GM10266 (cell line): ENCODE data around the gene FARP1.
"Not testable (repeated sequence)": the region's sequence is repeated elsewhere in the genome, so short reads cannot be mapped to it uniquely, and the experiment has no call there.

Experiments used
- DNase-seq: peaks from one replicate; pipeline ENCODE4 v3.0.0; 2012; ENCODE audit errors: extremely low spot score
- TF ChIP-seq, protein P1 (sequence below): IDR thresholded peaks from 2 replicates; pipeline ENCODE4 v1.5.1; 2012; ENCODE audit warnings: mild to moderate bottlenecking, low read depth; ENCODE audit not compliant: control insufficient read depth, insufficient read depth; ENCODE audit errors: missing control alignments

The FARP1 gene

DNA sequence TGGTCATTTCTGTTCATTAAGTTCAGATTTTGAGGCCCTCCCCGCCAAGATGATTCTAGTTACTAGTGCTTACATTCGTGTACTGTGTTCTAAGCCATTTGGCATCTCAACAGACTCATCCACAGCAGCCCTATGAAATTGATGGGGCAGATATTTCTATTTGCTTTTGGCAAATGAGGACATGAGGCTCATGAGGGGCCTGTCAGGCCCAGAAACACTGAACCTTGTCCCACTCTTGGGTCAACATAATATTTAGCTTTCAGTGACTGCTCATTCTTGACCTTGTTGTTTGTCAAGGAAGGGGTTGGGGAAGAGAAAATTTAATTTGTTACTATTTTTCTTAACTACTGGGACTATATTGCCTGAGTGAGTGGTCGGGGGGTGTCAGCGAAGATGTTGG, 126.5 kb downstream of the FARP1 start:
- TF ChIP-seq, protein P1, sequence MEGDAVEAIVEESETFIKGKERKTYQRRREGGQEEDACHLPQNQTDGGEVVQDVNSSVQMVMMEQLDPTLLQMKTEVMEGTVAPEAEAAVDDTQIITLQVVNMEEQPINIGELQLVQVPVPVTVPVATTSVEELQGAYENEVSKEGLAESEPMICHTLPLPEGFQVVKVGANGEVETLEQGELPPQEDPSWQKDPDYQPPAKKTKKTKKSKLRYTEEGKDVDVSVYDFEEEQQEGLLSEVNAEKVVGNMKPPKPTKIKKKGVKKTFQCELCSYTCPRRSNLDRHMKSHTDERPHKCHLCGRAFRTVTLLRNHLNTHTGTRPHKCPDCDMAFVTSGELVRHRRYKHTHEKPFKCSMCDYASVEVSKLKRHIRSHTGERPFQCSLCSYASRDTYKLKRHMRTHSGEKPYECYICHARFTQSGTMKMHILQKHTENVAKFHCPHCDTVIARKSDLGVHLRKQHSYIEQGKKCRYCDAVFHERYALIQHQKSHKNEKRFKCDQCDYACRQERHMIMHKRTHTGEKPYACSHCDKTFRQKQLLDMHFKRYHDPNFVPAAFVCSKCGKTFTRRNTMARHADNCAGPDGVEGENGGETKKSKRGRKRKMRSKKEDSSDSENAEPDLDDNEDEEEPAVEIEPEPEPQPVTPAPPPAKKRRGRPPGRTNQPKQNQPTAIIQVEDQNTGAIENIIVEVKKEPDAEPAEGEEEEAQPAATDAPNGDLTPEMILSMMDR: no peak
- DNase-seq: no peak

DNA sequence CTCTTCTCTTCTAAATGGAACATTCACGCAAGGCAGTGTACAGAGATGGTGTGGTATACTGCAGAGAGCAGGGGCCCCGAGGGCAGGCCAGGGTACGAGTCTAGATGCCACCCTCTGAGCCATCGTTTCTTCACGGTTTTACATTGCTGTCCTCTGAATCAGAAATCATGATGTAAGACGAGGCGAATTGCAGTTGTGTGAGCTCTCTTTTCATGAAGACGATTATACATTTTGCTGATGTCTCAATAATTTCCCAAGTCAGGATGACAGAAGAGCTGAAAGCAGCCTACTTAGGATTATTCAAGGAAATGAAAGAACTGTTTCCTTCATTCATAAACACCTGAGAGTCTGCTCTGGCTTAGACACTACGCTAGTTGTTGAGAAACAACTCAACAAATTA, 127.9 kb downstream of the FARP1 start:
- TF ChIP-seq, protein P1: no peak
- DNase-seq: no peak

DNA sequence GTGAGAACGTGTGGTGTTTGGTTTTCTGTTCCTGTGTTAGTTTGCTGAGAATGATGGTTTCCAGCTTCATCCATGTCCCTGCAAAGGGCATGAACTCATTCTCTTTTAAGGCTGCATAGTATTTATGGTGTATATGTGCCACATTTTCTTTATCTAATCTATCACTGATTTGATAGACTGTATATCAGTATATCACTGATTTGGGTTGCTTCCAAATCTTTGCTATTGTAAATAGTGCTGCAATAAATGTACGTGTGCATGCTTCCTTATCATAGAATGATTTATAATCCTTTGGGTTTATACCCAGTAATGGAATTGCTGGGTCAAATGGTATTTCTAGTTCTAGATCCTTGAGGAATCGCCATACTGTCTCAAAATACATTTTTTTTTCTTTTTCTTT, 128.8 kb downstream of the FARP1 start:
- not testable (repeated sequence) for DNase-seq

DNA sequence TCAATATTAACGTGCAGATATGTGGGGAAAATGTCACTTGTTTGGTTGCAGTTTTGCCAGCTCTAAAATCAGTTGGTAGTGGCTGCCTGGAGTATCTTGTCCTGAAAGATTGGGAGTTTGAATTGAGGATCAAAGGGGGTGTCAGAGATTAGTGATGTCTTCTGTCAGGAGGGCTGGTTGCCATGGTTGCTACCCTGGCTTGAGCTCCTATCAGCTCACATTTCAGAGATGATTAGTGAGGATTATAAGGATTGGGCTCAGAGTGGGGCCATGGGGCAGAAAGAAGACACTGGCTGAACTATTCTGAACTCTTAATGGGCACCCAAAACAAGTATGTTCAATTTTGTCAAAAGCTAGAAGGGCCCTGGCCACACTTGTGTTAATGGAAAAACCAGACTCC, 129.7 kb downstream of the FARP1 start:
- no peak for DNase-seq
- TF ChIP-seq, protein P1: no peak

DNA sequence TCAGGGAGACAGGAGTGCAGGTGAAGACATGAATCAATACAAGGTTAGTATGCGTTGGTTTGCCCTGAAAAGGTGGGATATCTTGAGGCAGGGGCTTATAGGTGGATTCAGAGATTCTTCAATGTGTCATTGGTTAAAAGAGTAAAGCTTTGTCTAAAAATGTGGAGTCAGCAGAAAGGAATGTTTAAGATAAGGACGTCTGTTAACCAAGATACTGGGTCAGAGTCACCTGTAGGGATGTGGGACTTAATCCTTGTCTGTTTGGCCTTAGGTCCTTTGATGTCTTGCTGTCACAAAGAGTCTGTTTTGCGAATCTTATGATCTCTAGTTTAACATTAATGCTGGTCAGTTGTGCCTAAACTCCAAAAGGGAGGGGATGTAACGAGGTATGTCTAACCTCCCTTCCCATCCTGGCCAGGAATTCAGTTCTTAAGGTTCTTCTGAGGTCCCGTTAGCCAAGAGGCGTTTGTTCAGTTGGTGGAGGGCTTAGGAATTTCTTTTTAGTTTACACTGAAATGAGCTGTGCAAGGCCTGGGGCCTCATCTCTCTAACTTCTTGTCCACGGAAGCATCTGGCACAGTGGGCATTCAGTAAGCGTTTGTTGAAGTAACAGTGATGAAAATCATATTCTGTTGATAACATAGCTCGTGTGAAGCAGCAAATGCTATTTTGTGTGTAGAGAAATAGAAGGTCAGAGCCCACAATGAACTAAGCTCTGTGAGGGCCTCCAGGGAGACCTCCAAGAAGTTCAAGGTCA, 130.4 kb downstream of the FARP1 start:
- TF ChIP-seq, protein P1: no peak
- no peak for DNase-seq

DNA sequence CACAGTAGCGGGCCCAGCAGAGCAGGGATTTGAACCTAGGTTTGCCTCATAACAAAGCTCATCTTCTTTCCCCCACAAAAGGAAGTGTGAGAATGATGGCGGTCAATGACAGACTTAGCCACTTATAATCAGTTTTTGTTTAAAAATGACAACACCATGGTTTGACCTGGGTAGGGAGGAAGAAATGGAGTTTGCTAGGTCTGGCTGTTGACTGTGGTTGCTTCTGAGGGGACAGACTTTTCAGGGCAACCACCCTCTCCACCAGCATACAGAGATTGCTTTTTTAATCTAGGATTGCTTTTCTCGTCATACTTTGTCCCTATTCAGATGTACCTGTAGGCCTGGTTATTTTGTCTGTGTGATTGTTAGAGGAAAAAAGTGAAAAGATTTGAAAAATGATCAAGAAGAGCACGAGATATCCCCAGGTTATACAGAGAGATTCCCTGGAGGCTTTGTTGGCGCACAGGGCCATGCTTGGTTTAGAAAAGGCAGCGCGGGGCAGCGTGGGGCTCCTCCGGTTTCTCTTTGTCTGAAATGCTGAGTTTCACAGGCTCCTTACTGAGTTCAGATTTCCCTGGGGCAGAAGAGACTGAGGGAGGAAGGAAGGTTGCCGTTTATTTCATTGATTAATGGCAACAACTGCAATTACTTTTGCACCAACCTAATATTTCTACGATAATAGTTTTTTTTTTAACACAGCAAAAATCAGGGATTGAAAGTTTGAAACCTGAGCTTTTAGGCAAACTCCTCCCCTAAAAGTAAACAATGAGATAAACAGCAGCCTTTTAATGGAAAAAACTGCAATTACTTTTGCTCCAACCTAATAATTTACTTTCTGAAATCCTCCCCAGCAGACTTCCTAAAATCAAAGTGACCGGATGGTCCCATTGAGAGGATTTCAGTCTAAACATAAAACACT, 131.2 kb downstream of the FARP1 start:
- TF ChIP-seq, protein P1: no peak

DNA sequence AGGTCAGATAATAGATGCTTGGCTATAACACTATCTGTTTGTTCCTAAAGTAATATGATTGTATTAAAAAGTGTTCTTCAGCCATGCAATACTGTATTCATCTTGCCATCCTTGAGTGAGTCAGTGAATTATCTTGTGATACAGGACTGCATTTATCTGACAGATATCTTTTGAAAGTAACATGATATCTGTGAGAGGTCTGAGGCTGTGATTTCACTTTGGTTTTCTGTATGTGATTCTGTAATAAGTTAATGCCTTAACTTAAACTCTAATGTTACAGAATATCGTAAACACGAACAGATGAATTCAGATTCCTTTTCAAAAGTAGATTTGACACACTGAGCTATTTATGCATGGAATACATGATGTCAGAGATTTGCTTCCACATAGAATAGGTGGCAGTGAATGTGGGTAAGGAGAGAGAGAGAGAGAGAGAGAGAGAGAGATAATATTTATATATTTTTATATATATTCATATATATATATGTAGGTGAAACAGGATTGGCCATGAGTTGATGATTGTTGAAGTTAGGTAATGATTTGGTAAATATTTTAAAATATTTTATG, 132.1 kb downstream of the FARP1 start:
- no peak for DNase-seq
- TF ChIP-seq, protein P1: no peak

More for the DNA sequence above, 131.2 kb downstream of the FARP1 start:
- no peak for DNase-seq
